ENCODE results near the gene MBNL2. TPM values are rescaled to one million over a fixed set of nuclear protein-coding genes. Genes with fewer than 3 reads are reported as not detected.
A peak's percentile ranks its signal among the peaks of the same experiment; 100 is the strongest.

MBNL2 gene
- total RNA-seq, 1 experiment from 2014 or later = 0.85 TPM

GRCh38 chr13:97221466-97221865 is 667 bp upstream of the MBNL2 start:
- Mint-ChIP-seq H3K27me3 (ENCODE audit: low read depth) (peaks cover 87% of the 10 kb centered on the region), H3K4me1 (peaks cover 33% of the 10 kb centered on the region), H3K4me3 (no peak overlapping the region), H3K36me3 (no peaks in the 10 kb centered on the region), H3K27ac (no peak overlapping the region), H3K9me3 (no peaks in the 10 kb centered on the region)
- TF ChIP-seq ZNF423 (CRISPR knock-in tag; IDR thresholded peaks at IDR 0.05) (no peak), ATF2 (CRISPR knock-in tag; IDR thresholded peaks at IDR 0.05; ENCODE audit: borderline replicate concordance, low read depth) (no peak)
- ChIA-PET CTCF (interaction anchor here (0.6 to 6.8 kb wide), 9 partner anchors 9 to 212 kb away, joined by 3 to 37 read pairs (median 5); no protein-coding TSS in a partner anchor), POLR2A (no interaction called here)
- no peak for DNase-seq (ENCODE audit: low spot score)
- no peak for ATAC-seq

- Mint-ChIP-seq H3K36me3 (no peaks in the 10 kb centered on the region), H3K4me3 (peak overlapping the region; percentile 38), H3K9me3 (no peaks in the 10 kb centered on the region), H3K27me3 (ENCODE audit: low read depth) (peaks cover 94% of the 10 kb centered on the region), H3K4me1 (peaks cover 37% of the 10 kb centered on the region), H3K27ac (no peak overlapping the region)
- ATAC-seq (no peak), DNase-seq (ENCODE audit: low spot score) (no peak)
- CTCF ChIA-PET = interaction anchor here (0.6 to 6.8 kb wide), 5 partner anchors 11 to 635 kb away, joined by 3 to 37 read pairs (median 11); no protein-coding TSS in a partner anchor
- POLR2A ChIA-PET = no interaction called here
- no peak for TF ChIP-seq ATF6 (CRISPR knock-in tag; IDR thresholded peaks at IDR 0.05)
- TF ChIP-seq JUN (CRISPR knock-in tag; IDR thresholded peaks at IDR 0.05) = no peak
- no peak for TF ChIP-seq ARID4B (CRISPR knock-in tag; IDR thresholded peaks at IDR 0.05; ENCODE audit: borderline replicate concordance)
- TF ChIP-seq HMGXB4 (CRISPR knock-in tag; IDR thresholded peaks at IDR 0.05) = no peak
- no peak for TF ChIP-seq E2F5 (CRISPR knock-in tag; IDR thresholded peaks at IDR 0.05)
- no peak for TF ChIP-seq NR1H2 (CRISPR knock-in tag; IDR thresholded peaks at IDR 0.05)
- no peak for TF ChIP-seq IRF2 (CRISPR knock-in tag; IDR thresholded peaks at IDR 0.05; ENCODE audit: borderline replicate concordance, low read depth)
- no peak for TF ChIP-seq ZNF423 (CRISPR knock-in tag; IDR thresholded peaks at IDR 0.05)
Measured at GRCh38 chr13:97223037-97223710, 1.0 kb downstream of the MBNL2 start.
